ENCODE data around the gene BOC.

BOC gene

DNA sequence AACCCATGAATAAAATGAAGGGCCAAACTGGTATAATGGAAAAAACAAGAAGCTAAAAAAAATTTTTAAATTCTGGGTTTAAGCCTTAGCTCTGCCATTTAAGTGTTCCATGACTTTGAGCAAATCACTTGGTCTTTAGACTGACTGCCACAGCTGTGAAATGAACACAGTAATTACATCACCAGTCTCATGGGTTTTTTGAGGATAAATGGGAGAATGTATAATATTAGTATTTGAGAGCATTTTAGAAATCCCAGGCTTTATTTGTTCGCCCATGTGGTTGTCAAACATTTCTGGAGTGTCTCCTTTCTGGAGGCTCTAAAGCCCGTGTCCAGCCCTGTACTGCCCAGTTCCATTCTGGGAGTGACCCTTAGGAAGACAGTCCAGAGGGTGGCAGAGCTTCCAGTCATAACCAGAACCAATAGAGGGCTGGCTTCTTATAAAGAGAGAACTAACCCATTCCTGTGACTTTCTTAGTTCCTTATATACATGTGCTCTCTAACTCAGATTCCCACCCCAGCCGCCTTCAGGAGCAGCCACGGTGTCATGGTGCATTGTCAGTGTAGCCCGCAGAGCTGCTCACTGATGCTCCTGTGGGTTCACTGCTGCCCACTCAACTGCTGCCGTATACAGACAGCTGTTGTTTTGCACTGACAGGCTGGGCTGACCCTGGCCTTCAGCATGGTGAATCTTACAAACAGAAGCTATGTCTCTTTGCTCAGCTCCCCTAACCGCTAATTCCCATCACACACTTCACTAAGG is 44.7 kb downstream of the BOC start:
- Histone ChIP-seq H3K4me1 (ENCODE audit: control insufficient read depth in 2 of 2, insufficient read depth in 2 of 2, low read length in 2 of 2) (no peaks in the 10 kb centered on the region), H3K27me3 (ENCODE audit: control insufficient read depth in 2 of 2, insufficient read depth in 2 of 2, low read length in 2 of 2) (no peaks in the 10 kb centered on the region), H3K27ac (ENCODE audit: low read depth in 2 of 2, low read length in 2 of 2) (no peak overlapping the region), H3K36me3 (ENCODE audit: control insufficient read depth in 2 of 2, insufficient read depth in 2 of 2, low read length in 2 of 2) (no peaks in the 10 kb centered on the region), H3K9ac (ENCODE audit: low read depth in 1 of 2, low read length in 2 of 2) (no peak overlapping the region), H3K4me3 (ENCODE audit: low read length in 2 of 2) (no peak overlapping the region), H3K9me3 (ENCODE audit: control insufficient read depth in 2 of 2, low read length in 2 of 2) (no peaks in the 10 kb centered on the region)

- H3K9me3 ChIP-seq (ENCODE audit: control insufficient read depth in 2 of 2, low read length in 2 of 2), result no peaks in the 10 kb centered on the region
- H3K4me3 ChIP-seq (ENCODE audit: low read length in 2 of 2), result no peak overlapping the region
- no peaks in the 10 kb centered on the region for H3K4me1 ChIP-seq (ENCODE audit: control insufficient read depth in 2 of 2, insufficient read depth in 2 of 2, low read length in 2 of 2)
- no peaks in the 10 kb centered on the region for H3K27me3 ChIP-seq (ENCODE audit: control insufficient read depth in 2 of 2, insufficient read depth in 2 of 2, low read length in 2 of 2)
- no peak overlapping the region for H3K9ac ChIP-seq (ENCODE audit: low read depth in 1 of 2, low read length in 2 of 2)
- H3K36me3 ChIP-seq (ENCODE audit: control insufficient read depth in 2 of 2, insufficient read depth in 2 of 2, low read length in 2 of 2), result no peaks in the 10 kb centered on the region
- H3K27ac ChIP-seq (ENCODE audit: low read depth in 2 of 2, low read length in 2 of 2), result no peak overlapping the region
Measured at GRCh38 chr3:113258361-113258760, 47.0 kb downstream of the BOC start.

GRCh38 chr3:113259196-113259595 is 47.8 kb downstream of the BOC start:
- no peaks in the 10 kb centered on the region for H3K4me1 ChIP-seq (ENCODE audit: control insufficient read depth in 2 of 2, insufficient read depth in 2 of 2, low read length in 2 of 2)

DNA sequence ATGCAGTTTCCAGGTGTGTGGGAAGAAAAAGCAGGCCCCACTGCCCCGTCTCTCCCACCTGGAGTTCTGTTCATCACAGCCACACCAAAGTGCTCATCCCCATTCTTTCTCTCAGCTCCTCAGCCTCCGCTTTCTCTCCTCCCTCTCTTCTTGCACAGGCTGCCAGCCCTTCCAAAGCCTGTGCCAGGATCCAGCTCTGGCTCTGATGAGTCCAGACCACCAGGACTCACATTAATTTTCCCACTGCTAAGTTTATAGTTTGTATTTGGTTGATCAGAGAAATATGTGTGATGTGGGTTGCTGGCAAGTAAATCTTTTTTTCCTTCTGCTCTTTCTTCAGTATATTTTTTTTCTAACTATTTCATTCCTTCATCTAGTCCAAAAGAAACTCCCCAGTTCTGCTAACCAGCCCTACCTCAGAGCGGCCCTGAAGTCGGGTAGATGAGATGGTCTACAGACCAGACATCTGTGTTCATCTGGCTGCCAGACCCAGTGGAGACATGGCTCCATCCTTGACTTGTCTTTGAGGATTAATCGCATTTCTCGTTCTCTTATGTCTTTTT is 49.8 kb downstream of the BOC start:
- no peak overlapping the region for H3K27ac ChIP-seq (ENCODE audit: low read depth in 2 of 2, low read length in 2 of 2)
- H3K4me1 ChIP-seq (ENCODE audit: control insufficient read depth in 2 of 2, insufficient read depth in 2 of 2, low read length in 2 of 2), result no peaks in the 10 kb centered on the region
- H3K9ac ChIP-seq (ENCODE audit: low read depth in 1 of 2, low read length in 2 of 2), result no peak overlapping the region

More at GRCh38 chr3:113259196-113259595, 47.8 kb downstream of the BOC start:
- Histone ChIP-seq H3K36me3 (ENCODE audit: control insufficient read depth in 2 of 2, insufficient read depth in 2 of 2, low read length in 2 of 2) (no peaks in the 10 kb centered on the region), H3K9ac (ENCODE audit: low read depth in 1 of 2, low read length in 2 of 2) (no peak overlapping the region), H3K27me3 (ENCODE audit: control insufficient read depth in 2 of 2, insufficient read depth in 2 of 2, low read length in 2 of 2) (no peaks in the 10 kb centered on the region), H3K4me3 (ENCODE audit: low read length in 2 of 2) (no peak overlapping the region), H3K9me3 (ENCODE audit: control insufficient read depth in 2 of 2, low read length in 2 of 2) (no peaks in the 10 kb centered on the region), H3K27ac (ENCODE audit: low read depth in 2 of 2, low read length in 2 of 2) (no peak overlapping the region)

GRCh38 chr3:113261626-113262303 is 50.4 kb downstream of the BOC start:
- Histone ChIP-seq H3K27ac (ENCODE audit: low read depth in 2 of 2, low read length in 2 of 2) (peak overlapping the region in 1 of 2 donors; percentile 34), H3K4me3 (ENCODE audit: low read length in 2 of 2) (no peak overlapping the region), H3K36me3 (ENCODE audit: control insufficient read depth in 2 of 2, insufficient read depth in 2 of 2, low read length in 2 of 2) (no peaks in the 10 kb centered on the region), H3K9me3 (ENCODE audit: control insufficient read depth in 2 of 2, low read length in 2 of 2) (no peaks in the 10 kb centered on the region), H3K4me1 (ENCODE audit: control insufficient read depth in 2 of 2, insufficient read depth in 2 of 2, low read length in 2 of 2) (no peaks in the 10 kb centered on the region), H3K27me3 (ENCODE audit: control insufficient read depth in 2 of 2, insufficient read depth in 2 of 2, low read length in 2 of 2) (no peaks in the 10 kb centered on the region), H3K9ac (ENCODE audit: low read depth in 1 of 2, low read length in 2 of 2) (no peak overlapping the region)

More for the DNA sequence above, 49.8 kb downstream of the BOC start:
- Histone ChIP-seq H3K27me3 (ENCODE audit: control insufficient read depth in 2 of 2, insufficient read depth in 2 of 2, low read length in 2 of 2) (no peaks in the 10 kb centered on the region), H3K36me3 (ENCODE audit: control insufficient read depth in 2 of 2, insufficient read depth in 2 of 2, low read length in 2 of 2) (no peaks in the 10 kb centered on the region), H3K9me3 (ENCODE audit: control insufficient read depth in 2 of 2, low read length in 2 of 2) (no peaks in the 10 kb centered on the region), H3K4me3 (ENCODE audit: low read length in 2 of 2) (no peak overlapping the region)

DNA sequence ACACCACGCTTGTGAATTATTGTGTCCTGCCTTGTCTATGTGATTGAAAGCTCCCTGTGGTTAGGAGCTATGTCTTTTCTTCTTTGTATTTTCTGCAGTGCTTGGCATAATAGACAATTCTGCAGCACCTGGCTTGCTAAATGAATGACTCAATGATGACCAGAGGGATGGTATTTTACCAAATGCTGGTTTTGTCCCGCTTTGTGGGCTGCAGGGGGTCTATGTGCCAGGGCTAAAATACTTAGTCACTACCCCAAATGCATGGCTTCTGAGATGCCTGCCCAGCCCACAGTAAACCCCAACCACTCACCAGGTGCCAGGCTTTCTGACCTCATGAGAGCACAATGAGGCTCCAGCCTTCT is 50.9 kb downstream of the BOC start:
- no peaks in the 10 kb centered on the region for H3K9me3 ChIP-seq (ENCODE audit: control insufficient read depth in 2 of 2, low read length in 2 of 2)
- H3K27me3 ChIP-seq (ENCODE audit: control insufficient read depth in 2 of 2, insufficient read depth in 2 of 2, low read length in 2 of 2), result no peaks in the 10 kb centered on the region
- no peak overlapping the region for H3K9ac ChIP-seq (ENCODE audit: low read depth in 1 of 2, low read length in 2 of 2)
- H3K36me3 ChIP-seq (ENCODE audit: control insufficient read depth in 2 of 2, insufficient read depth in 2 of 2, low read length in 2 of 2), result no peaks in the 10 kb centered on the region
- no peaks in the 10 kb centered on the region for H3K4me1 ChIP-seq (ENCODE audit: control insufficient read depth in 2 of 2, insufficient read depth in 2 of 2, low read length in 2 of 2)
- no peak overlapping the region for H3K27ac ChIP-seq (ENCODE audit: low read depth in 2 of 2, low read length in 2 of 2)
- no peak overlapping the region for H3K4me3 ChIP-seq (ENCODE audit: low read length in 2 of 2)

DNA sequence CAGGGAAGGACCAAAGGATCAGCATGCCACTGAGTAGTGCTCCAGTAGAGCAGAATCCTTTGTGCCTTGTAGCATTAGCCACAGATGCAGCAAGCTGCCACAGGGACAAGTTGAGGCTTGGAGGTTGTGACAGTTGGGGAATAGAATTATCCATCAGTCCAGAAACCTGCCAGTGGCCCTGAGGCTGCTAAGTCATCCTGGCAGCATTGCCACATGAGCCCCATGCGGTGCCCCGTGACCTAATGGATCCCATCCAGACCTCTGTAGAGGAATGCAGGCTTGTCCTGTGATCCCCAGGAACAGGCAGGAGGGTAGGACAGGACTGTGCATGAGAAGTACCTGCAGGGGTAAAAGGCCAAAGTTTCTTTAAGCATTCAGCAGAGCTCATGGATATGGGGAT is 51.7 kb downstream of the BOC start:
- no peaks in the 10 kb centered on the region for H3K4me1 ChIP-seq (ENCODE audit: control insufficient read depth in 2 of 2, insufficient read depth in 2 of 2, low read length in 2 of 2)
- H3K27ac ChIP-seq (ENCODE audit: low read depth in 2 of 2, low read length in 2 of 2), result no peak overlapping the region

DNA sequence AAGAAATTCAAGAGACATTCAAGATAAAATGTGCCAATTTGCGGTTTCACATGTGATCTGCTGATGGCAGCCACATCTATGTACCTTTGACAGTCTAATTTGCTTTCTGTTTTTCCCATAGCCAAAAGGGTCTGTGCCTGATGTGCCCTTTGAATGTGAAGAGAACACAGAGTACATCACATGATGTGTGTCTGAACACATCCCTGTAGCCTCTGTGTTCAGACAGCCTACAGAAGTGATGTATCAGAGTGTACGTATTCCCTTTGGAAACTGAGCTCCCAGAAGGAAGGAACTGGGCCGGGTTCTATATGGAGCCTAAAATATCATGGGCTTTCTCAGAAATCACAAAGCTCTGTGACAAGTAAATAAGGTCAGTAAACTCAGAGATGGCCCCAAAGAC is 52.4 kb downstream of the BOC start:
- Histone ChIP-seq H3K4me3 (ENCODE audit: low read length in 2 of 2) (no peak overlapping the region), H3K36me3 (ENCODE audit: control insufficient read depth in 2 of 2, insufficient read depth in 2 of 2, low read length in 2 of 2) (no peaks in the 10 kb centered on the region), H3K9ac (ENCODE audit: low read depth in 1 of 2, low read length in 2 of 2) (no peak overlapping the region), H3K27me3 (ENCODE audit: control insufficient read depth in 2 of 2, insufficient read depth in 2 of 2, low read length in 2 of 2) (no peaks in the 10 kb centered on the region), H3K4me1 (ENCODE audit: control insufficient read depth in 2 of 2, insufficient read depth in 2 of 2, low read length in 2 of 2) (no peaks in the 10 kb centered on the region), H3K9me3 (ENCODE audit: control insufficient read depth in 2 of 2, low read length in 2 of 2) (no peaks in the 10 kb centered on the region), H3K27ac (ENCODE audit: low read depth in 2 of 2, low read length in 2 of 2) (no peak overlapping the region)

More for the DNA sequence above, 51.7 kb downstream of the BOC start:
- no peak overlapping the region for H3K9ac ChIP-seq (ENCODE audit: low read depth in 1 of 2, low read length in 2 of 2)
- no peaks in the 10 kb centered on the region for H3K27me3 ChIP-seq (ENCODE audit: control insufficient read depth in 2 of 2, insufficient read depth in 2 of 2, low read length in 2 of 2)
- H3K4me3 ChIP-seq (ENCODE audit: low read length in 2 of 2), result no peak overlapping the region
- H3K9me3 ChIP-seq (ENCODE audit: control insufficient read depth in 2 of 2, low read length in 2 of 2), result no peaks in the 10 kb centered on the region
- no peaks in the 10 kb centered on the region for H3K36me3 ChIP-seq (ENCODE audit: control insufficient read depth in 2 of 2, insufficient read depth in 2 of 2, low read length in 2 of 2)

GRCh38 chr3:113264283-113265131 is 53.1 kb downstream of the BOC start:
- Histone ChIP-seq H3K9me3 (ENCODE audit: control insufficient read depth in 2 of 2, low read length in 2 of 2) (no peaks in the 10 kb centered on the region), H3K4me3 (ENCODE audit: low read length in 2 of 2) (no peak overlapping the region), H3K9ac (ENCODE audit: low read depth in 1 of 2, low read length in 2 of 2) (no peak overlapping the region), H3K4me1 (ENCODE audit: control insufficient read depth in 2 of 2, insufficient read depth in 2 of 2, low read length in 2 of 2) (no peaks in the 10 kb centered on the region), H3K36me3 (ENCODE audit: control insufficient read depth in 2 of 2, insufficient read depth in 2 of 2, low read length in 2 of 2) (no peaks in the 10 kb centered on the region), H3K27ac (ENCODE audit: low read depth in 2 of 2, low read length in 2 of 2) (no peak overlapping the region), H3K27me3 (ENCODE audit: control insufficient read depth in 2 of 2, insufficient read depth in 2 of 2, low read length in 2 of 2) (no peaks in the 10 kb centered on the region)

GRCh38 chr3:113265231-113265630 is 53.9 kb downstream of the BOC start:
- Histone ChIP-seq H3K27ac (ENCODE audit: low read depth in 2 of 2, low read length in 2 of 2) (no peak overlapping the region), H3K27me3 (ENCODE audit: control insufficient read depth in 2 of 2, insufficient read depth in 2 of 2, low read length in 2 of 2) (no peaks in the 10 kb centered on the region), H3K4me3 (ENCODE audit: low read length in 2 of 2) (no peak overlapping the region), H3K9me3 (ENCODE audit: control insufficient read depth in 2 of 2, low read length in 2 of 2) (no peaks in the 10 kb centered on the region), H3K4me1 (ENCODE audit: control insufficient read depth in 2 of 2, insufficient read depth in 2 of 2, low read length in 2 of 2) (no peaks in the 10 kb centered on the region), H3K36me3 (ENCODE audit: control insufficient read depth in 2 of 2, insufficient read depth in 2 of 2, low read length in 2 of 2) (no peaks in the 10 kb centered on the region), H3K9ac (ENCODE audit: low read depth in 1 of 2, low read length in 2 of 2) (no peak overlapping the region)

Measured in mucosa of rectum (tissue), 2 donors.